NCI-H2081 treated with DMSO at 0.1 percent for 48 hours (cell line): ENCODE measurements around the gene TAF6L.
A peak's percentile ranks its signal among the peaks of the same experiment; 100 is the strongest.
"Not testable (repeated sequence)": the region's sequence is repeated elsewhere in the genome, so short reads cannot be mapped to it uniquely, and the experiment has no call there.

Source experiments
- DNase-seq: peaks from one replicate; lab custom pipeline; 2025; lab: John Stamatoyannopoulos, UW

Gene TAF6L

GRCh38 chr11:62805961-62806441, 34.8 kb downstream of the TAF6L start:
- DNase-seq = no peak

GRCh38 chr11:62806611-62807121, 35.5 kb downstream of the TAF6L start:
- DNase-seq = no peak

GRCh38 chr11:62810748-62811147, 39.6 kb downstream of the TAF6L start:
- DNase-seq = no peak

GRCh38 chr11:62811659-62812058, 40.5 kb downstream of the TAF6L start:
- DNase-seq = no peak

GRCh38 chr11:62816557-62816956, 45.4 kb downstream of the TAF6L start:
- no peak for DNase-seq

- DNase-seq = no peak
Measured at GRCh38 chr11:62817129-62817528, 45.9 kb downstream of the TAF6L start.

- DNase-seq = no peak
Measured at GRCh38 chr11:62823677-62824076, 52.5 kb downstream of the TAF6L start.

GRCh38 chr11:62828130-62828529, 56.9 kb downstream of the TAF6L start:
- DNase-seq = not testable (repeated sequence)

GRCh38 chr11:62830904-62831519, 59.8 kb downstream of the TAF6L start:
- DNase-seq = no peak

- peak; percentile 84 for DNase-seq
Measured at GRCh38 chr11:62831520-62832335, 60.5 kb downstream of the TAF6L start, which contains the start of gene STX5. Gene STX5, minus strand, starts transcription at chr11:62832051. Its CDS starts 808 bp downstream, at chr11:62831243.

GRCh38 chr11:62832336-62833234, 61.4 kb downstream of the TAF6L start, which contains the start of gene TEX54:
Gene TEX54, minus strand, starts transcription at chr11:62832841.
- DNase-seq = no peak

- no peak for DNase-seq
Measured at GRCh38 chr11:62835336-62835735, 64.1 kb downstream of the TAF6L start.
